T-helper 2 cell treated with Interferon-gamma antibody and Interleukin-4, amounts not matched to agents 5 μg/mL and 100 μg/mL, for 36 hours (primary cell): Measurements from ENCODE around the gene RAB3A.
A peak's percentile ranks its signal among the peaks of the same experiment; 100 is the strongest.
"Not testable (repeated sequence)": the region's sequence is repeated elsewhere in the genome, so short reads cannot be mapped to it uniquely, and the experiment has no call there.

Experiments used
- DNase-seq: peaks from one replicate; pipeline ENCODE4 v3.0.0; 2021; ENCODE audit warnings: low spot score
- H3K27ac Mint-ChIP-seq: one replicate; pipeline ENCODE4 v1.8.0; 2021; ENCODE audit warnings: mild to moderate bottlenecking, mixed read lengths
- H3K27me3 Mint-ChIP-seq: one replicate; pipeline ENCODE4 v1.8.0; 2021; ENCODE audit warnings: low read depth, mixed read lengths
- H3K36me3 Mint-ChIP-seq: one replicate; pipeline ENCODE4 v1.8.0; 2021; ENCODE audit warnings: low read depth, mixed read lengths
- H3K4me1 Mint-ChIP-seq: one replicate; pipeline ENCODE4 v1.8.0; 2021; ENCODE audit warnings: low read depth, mixed read lengths
- H3K4me3 Mint-ChIP-seq: one replicate; pipeline ENCODE4 v1.8.0; 2022; ENCODE audit warnings: mild to moderate bottlenecking, moderate library complexity, mixed read lengths
- H3K9me3 Mint-ChIP-seq: one replicate; pipeline ENCODE4 v1.8.0; 2021; ENCODE audit warnings: mixed read lengths

RAB3A gene

DNA sequence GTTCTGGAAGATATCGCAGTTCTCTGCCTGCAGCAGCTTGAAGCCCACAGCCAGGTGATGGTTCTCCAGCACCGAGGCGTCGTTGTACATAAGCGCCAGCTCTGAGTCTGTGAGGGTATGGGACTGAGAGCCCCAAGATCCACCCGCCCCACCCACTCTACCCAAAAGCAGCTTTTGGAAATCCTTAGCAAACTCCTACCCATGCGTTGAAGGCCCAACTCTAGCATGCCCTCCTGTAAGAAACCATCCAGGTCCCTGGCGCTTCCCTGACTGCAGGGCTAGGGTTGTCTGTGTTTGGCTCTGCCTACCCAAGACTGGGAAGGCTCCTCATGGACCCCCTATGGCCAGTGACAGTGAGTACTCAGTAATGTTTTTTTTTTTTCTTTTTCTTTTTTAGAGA lies 12.9 kb upstream of the RAB3A start:
- Mint-ChIP-seq H3K27me3 (peaks cover 11% of the 10 kb centered on the region), H3K4me3 (no peak overlapping the region), H3K9me3 (no peaks in the 10 kb centered on the region), H3K36me3 (no peaks in the 10 kb centered on the region), H3K4me1 (no peaks in the 10 kb centered on the region), H3K27ac (no peak overlapping the region)
- DNase-seq, result no peak

DNA sequence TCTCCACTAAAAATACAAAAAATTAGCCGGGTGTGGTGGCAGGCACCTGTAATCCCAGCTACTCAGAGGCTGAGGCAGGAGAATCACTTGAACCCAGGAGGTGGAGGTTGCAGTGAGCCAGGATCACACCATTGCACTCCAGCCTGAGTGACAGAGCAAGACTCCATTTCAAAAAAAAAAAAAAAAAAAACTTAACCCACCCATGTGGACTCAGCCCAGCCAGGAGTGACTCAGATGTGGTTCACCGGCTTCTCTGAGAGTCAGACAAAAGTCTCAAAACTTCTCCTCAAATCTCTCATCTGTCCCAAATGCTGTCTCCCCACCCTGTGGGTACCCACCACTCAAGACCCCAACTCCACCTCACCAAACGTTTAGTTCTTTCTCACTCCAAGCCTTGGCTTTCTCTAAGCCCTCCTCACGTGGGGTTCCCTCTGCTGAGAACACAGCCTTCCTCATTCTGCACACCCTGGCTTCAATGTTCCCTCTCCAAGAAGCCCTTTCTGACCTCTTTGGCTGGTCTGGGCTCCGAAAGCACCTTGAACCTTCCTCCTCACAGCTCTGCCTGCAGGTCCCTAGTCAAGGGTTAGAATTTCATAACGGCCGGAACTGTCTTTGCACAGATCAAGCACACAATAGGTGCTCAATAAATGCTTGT lies 11.1 kb upstream of the RAB3A start:
- no peak overlapping the region for H3K4me3 Mint-ChIP-seq
- DNase-seq, result no peak
- H3K27me3 Mint-ChIP-seq, result peaks cover 8% of the 10 kb centered on the region
- no peaks in the 10 kb centered on the region for H3K36me3 Mint-ChIP-seq
- no peak overlapping the region for H3K27ac Mint-ChIP-seq
- H3K4me1 Mint-ChIP-seq, result no peaks in the 10 kb centered on the region
- no peaks in the 10 kb centered on the region for H3K9me3 Mint-ChIP-seq

DNA sequence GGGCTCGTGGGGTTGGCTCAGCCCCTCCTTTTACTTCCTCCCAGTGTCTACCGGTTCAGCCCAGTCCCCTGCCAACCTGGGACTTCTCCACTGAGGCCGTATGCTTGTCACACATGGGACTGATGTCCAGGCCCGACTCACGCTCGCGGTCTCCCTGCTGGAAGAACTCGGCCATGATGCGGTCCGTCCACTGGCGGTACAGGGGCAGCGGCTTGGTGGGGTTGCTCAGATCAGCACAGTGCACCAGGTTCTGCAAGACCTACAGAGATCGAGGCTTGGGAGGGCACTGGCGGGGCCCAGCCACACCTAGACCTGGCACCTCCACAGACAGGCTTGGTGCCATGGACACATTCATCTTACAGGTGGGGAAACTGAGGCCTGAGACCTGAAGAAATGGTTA lies 7.8 kb upstream of the RAB3A start:
- Mint-ChIP-seq H3K36me3 (no peaks in the 10 kb centered on the region), H3K27me3 (peaks cover 9% of the 10 kb centered on the region), H3K4me1 (peaks cover 3% of the 10 kb centered on the region), H3K9me3 (no peaks in the 10 kb centered on the region), H3K27ac (no peak overlapping the region), H3K4me3 (no peak overlapping the region)
- no peak for DNase-seq

DNA sequence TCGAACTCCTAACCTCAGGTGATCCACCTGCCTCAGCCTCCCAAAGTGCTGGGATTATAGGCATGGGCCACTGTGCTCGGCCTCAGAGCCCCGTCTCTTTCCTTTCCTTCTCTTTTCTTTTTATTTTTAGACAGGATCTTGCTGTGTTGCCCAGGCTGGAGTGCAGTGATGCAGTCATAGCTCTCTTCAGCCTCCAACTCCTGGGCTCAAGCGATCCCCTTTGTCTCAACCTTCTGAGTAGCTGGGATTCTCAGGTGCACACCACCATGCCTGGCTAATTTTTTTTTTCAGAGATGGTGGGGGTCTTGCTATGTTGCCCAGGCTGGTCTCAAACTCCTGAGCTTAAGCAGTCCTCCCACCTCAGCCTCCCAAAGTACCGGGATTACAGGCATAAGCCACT lies 6.1 kb upstream of the RAB3A start:
- H3K27me3 Mint-ChIP-seq, H3K4me3 Mint-ChIP-seq, H3K36me3 Mint-ChIP-seq, DNase-seq, H3K9me3 Mint-ChIP-seq, H3K27ac Mint-ChIP-seq, H3K4me1 Mint-ChIP-seq: not testable (repeated sequence)

DNA sequence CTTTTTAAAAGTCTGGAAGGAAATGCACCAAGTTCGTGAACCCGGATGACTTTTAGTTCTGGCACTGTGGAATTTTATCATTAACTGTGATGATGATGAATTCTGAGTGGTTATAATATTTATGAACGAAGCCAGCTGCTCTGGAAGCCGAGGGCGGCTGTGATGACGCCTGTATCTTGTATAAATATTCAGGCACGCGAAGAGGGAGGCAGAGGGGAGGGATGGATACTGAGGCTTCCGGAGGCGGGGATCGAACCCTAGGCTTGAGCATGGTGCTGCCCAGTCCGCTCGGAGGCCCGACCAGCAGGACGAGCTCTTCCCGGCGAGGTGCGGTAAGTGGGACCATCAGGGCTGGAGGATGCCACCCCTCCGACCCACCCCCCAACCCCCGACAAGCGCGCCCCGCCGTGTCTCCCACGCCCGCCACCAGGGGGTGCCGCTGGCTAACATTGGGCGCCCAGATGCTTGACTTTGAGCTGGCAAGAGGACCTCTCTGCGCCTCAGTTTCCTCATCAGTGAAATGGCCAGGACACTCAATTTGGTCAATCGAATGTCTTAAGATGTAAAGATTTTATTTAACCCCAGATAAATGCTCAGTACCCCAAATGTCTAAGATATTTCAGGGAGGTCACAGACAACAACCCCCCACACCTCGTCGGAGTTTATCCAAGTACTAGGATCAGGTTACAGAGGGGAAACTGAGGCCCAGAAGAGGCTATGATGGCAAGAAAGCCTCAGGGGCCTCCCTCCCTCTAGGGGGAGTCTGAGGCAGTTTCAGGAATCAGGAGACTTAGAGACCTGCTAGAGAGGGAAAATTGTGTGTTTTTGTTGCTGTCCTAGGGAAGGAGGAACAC lies 4.5 kb upstream of the RAB3A start:
- Mint-ChIP-seq H3K27ac (no peak overlapping the region), H3K4me3 (no peak overlapping the region), H3K27me3 (peaks cover 6% of the 10 kb centered on the region), H3K4me1 (peaks cover 7% of the 10 kb centered on the region), H3K36me3 (no peaks in the 10 kb centered on the region), H3K9me3 (no peaks in the 10 kb centered on the region)
- peak; percentile 34 for DNase-seq

DNA sequence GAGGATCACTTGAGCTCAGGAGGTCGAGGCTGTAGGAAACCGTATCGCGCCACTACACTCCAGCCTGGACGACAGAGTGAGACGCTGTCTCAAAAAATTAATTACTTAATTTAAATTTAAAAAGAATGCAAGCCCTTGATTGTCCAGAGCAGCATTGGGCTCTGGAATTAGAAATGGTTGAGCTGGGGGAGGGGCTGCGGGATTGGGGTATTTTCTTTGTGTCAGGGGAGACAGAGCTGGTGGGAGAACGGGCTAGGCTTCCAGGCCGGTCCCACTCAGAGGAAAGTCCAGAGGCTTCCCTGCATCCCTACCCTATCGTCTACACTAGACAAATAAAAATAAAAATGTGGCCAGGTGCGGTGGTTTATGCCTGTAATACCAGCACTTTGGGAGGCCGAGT lies 2.2 kb upstream of the RAB3A start:
- H3K27me3 Mint-ChIP-seq, result peaks cover 6% of the 10 kb centered on the region
- no peaks in the 10 kb centered on the region for H3K9me3 Mint-ChIP-seq
- no peak overlapping the region for H3K4me3 Mint-ChIP-seq
- peaks cover 13% of the 10 kb centered on the region for H3K4me1 Mint-ChIP-seq
- H3K36me3 Mint-ChIP-seq, result peaks cover 4% of the 10 kb centered on the region
- no peak for DNase-seq
- no peak overlapping the region for H3K27ac Mint-ChIP-seq

DNA sequence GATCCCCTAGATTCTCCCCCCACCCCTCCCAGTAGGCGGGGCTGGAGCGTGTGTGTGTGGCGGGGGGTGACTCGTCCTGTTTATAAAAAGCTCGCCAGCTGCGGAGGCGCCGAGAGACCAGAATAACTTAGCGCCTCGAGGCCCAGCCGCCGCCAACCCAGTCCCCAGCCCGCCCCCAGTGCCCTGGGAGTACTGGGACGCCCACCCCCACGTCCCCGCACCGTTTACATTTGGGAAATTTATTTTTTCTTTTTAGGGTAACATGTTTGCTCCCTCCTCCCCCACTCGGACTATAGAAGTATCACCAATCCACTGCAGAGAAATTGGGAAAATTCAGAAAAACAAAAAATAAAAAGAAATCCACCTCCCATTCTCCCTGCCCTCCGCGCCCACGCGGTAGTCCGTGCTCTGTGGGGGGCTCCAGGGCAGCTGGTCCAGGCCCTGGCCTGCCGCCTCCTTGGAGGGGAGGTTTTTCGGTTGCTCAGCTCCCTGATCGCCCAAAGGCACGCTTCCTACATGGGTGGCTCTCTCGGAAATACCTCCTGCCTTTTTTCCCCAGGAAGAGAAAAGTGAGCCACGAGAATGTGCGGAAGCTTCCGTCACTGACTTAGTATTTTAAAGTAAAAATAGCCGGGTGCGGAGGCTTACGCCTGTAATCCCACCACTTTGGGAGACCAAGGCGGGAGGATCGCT lies 1.5 kb upstream of the RAB3A start:
- peak overlapping the region; percentile 91 for H3K27ac Mint-ChIP-seq
- H3K9me3 Mint-ChIP-seq, result no peaks in the 10 kb centered on the region
- DNase-seq, result peak; percentile 55
- H3K27me3 Mint-ChIP-seq, result peaks cover 6% of the 10 kb centered on the region
- H3K4me1 Mint-ChIP-seq, result peaks cover 13% of the 10 kb centered on the region
- peak overlapping the region; percentile 92 for H3K4me3 Mint-ChIP-seq
- peaks cover 4% of the 10 kb centered on the region for H3K36me3 Mint-ChIP-seq

DNA sequence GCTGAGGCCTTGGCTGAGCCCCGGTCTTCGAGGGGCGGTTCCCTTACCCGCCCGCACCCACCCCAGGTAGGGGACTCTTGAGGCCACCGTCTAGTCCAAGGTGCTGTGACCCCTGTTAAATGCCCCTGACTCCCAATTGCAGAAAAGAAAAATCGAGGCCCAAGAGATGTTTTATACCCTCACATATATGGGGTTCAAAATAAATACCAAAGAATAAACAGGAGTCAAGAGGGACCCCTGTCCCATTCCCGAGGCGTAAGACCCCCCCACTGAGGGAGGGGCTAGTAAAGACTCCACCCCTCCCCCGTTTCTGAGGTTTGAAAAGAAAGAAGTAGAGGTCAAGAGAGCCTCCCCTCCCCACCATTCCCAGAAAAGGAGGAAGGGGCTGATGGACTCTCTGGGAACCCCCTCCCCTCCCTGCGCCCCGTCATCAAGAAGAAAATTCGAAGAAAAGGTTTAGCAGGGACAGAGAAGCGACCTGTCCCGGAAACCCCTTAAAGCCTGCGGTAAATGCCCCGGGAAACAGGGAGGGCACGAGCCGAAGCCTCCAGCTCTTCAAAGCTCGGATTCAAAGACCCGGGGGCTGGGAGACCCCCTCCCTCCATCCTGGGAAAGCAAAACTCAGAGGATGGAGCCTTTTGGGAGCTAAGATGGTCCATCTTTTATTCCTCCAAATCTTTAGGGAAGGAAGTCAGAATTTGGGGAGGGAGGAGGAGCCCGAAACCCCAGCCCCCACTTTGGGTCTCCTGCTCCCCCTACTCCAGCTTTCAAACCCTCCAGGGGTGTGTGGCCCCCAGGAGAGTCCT lies 755 bp upstream of the RAB3A start:
- DNase-seq, result peak; percentile 44
- H3K36me3 Mint-ChIP-seq, result peaks cover 4% of the 10 kb centered on the region
- H3K27me3 Mint-ChIP-seq, result peaks cover 6% of the 10 kb centered on the region
- peak overlapping the region; percentile 92 for H3K4me3 Mint-ChIP-seq
- peaks cover 13% of the 10 kb centered on the region for H3K4me1 Mint-ChIP-seq
- no peaks in the 10 kb centered on the region for H3K9me3 Mint-ChIP-seq
- peak overlapping the region; percentile 91 for H3K27ac Mint-ChIP-seq

DNA sequence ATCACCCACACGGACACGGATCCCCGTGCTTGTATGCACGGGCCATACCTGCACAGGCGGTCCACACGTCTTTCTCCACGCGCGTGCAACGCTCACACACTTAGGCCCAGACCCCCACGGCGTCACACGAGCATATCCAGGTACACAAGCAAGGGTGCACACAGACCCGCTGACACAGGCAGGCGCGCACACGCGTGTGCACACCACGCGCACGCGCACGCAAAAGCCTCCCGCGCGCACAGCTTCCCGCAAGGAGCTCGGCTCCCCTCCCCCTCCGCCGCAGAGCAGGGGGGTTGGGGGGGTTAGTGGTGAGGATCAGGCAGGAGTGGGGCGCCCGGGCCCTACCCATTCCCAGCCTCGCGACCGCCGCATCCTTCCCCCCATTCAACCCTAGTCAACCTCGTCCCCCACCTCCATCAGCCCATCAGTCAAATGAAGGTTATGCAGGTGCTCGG lies 407 bp downstream of the RAB3A start:
- Mint-ChIP-seq H3K27me3 (peaks cover 3% of the 10 kb centered on the region), H3K4me1 (peaks cover 12% of the 10 kb centered on the region), H3K9me3 (no peaks in the 10 kb centered on the region), H3K4me3 (peak overlapping the region; percentile 93), H3K36me3 (peaks cover 4% of the 10 kb centered on the region), H3K27ac (peak overlapping the region; percentile 91)
- no peak for DNase-seq

DNA sequence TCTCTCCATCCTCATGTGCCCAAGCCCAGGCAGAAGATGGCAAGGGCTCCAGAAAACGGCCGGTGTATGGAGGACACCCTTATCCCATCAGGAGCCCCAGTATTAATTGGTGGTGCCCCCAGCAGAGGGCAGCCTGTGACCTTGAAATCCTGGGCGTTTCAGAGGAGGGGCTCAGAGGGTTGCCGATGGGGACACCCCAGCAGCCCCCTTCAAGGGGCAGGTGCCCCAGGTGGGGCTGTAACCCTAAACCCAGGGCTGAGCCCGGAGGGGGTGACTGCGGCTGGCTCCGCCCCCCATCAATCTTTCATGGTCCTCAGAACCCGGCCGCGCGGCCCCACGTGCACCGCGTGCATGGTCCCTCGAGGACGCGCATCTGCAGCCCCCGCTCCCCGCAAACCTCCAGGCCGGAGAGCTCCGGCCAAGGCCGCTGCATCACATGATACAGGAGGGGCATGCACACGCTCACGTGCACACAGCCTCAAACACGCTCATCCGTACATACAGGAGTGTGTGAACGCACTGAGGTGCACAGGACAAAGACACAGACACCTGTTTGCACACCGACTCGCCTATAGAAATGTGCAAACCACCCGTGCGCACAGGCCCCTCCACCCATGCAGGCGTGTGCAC lies 949 bp downstream of the RAB3A start:
- Mint-ChIP-seq H3K9me3 (no peaks in the 10 kb centered on the region), H3K4me1 (peaks cover 12% of the 10 kb centered on the region), H3K27ac (peak overlapping the region; percentile 91), H3K4me3 (peak overlapping the region; percentile 93), H3K36me3 (peaks cover 9% of the 10 kb centered on the region), H3K27me3 (peaks cover 2% of the 10 kb centered on the region)
- no peak for DNase-seq

DNA sequence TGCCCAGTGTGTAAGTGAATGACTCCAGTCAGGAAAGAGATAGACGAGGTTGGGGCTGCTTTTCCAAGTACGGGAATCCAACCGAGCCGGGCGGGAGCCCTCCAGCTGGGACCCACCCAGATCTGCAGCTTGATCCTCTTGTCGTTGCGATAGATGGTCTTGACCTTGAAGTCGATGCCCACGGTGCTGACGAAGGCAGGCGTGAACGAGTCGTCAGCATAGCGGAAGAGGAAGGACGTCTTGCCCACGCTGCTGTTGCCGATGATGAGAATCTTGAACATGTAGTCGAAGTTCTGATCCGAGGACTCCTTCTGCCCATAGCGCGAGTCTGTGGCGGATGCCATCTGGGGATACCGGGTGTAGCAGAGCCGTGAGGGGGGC lies 1.5 kb downstream of the RAB3A start:
- no peak for DNase-seq
- peaks cover 12% of the 10 kb centered on the region for H3K4me1 Mint-ChIP-seq

DNA sequence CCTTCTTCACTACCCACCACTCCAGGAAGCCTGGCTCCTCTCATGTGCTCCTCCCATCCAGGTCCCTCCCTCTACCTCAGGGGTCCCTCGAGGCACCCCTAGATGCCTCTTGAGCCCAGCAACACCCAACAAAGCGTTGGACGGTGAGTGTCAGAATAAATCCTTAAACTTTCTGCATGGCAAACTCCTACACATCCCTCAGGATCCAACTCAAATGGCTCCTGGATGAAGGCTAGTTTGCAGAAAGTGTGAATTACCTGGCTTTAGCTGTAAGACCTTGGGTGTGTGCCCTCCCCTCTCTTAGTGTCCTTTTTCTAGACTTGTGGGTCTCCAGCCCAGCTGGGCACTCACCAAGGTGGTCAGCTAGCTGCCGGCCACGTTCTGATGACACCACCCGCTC lies 5.5 kb downstream of the RAB3A start:
- peaks cover 15% of the 10 kb centered on the region for H3K4me1 Mint-ChIP-seq
- no peak overlapping the region for H3K4me3 Mint-ChIP-seq
- H3K27me3 Mint-ChIP-seq, result no peaks in the 10 kb centered on the region
- DNase-seq, result no peak
- no peaks in the 10 kb centered on the region for H3K9me3 Mint-ChIP-seq
- H3K36me3 Mint-ChIP-seq, result peaks cover 9% of the 10 kb centered on the region
- H3K27ac Mint-ChIP-seq, result no peak overlapping the region

More for the DNA sequence above, 1.5 kb downstream of the RAB3A start:
- peak overlapping the region; percentile 93 for H3K4me3 Mint-ChIP-seq
- H3K36me3 Mint-ChIP-seq, result peaks cover 9% of the 10 kb centered on the region
- H3K27ac Mint-ChIP-seq, result no peak overlapping the region
- H3K9me3 Mint-ChIP-seq, result no peaks in the 10 kb centered on the region
- H3K27me3 Mint-ChIP-seq, result peaks cover 2% of the 10 kb centered on the region

DNA sequence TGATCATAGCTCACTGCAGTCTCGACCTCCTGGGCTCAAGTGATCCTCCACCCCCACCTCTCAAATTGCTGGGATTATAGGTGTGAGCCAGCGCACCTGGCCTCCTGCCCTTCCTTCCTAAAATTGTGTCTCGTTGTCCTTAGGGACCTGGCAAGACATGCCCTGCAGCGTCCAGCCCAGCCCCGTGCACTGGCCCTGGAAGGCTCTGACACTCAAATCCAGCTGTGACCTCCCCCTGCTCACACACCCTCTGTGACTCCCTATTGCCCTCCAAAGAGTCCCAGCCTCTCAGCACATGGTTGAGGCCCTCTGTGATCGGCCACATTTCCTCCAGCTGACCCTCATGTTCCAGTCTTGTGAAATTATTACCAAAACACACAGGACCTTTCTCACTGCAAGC lies 5.9 kb downstream of the RAB3A start:
- no peaks in the 10 kb centered on the region for H3K9me3 Mint-ChIP-seq
- H3K4me1 Mint-ChIP-seq, result peaks cover 11% of the 10 kb centered on the region
- H3K27ac Mint-ChIP-seq, result no peak overlapping the region
- H3K36me3 Mint-ChIP-seq, result peaks cover 9% of the 10 kb centered on the region
- H3K27me3 Mint-ChIP-seq, result no peaks in the 10 kb centered on the region
- H3K4me3 Mint-ChIP-seq, result no peak overlapping the region
- DNase-seq, result no peak
